ENCODE measurements around the gene UST.

DNA sequence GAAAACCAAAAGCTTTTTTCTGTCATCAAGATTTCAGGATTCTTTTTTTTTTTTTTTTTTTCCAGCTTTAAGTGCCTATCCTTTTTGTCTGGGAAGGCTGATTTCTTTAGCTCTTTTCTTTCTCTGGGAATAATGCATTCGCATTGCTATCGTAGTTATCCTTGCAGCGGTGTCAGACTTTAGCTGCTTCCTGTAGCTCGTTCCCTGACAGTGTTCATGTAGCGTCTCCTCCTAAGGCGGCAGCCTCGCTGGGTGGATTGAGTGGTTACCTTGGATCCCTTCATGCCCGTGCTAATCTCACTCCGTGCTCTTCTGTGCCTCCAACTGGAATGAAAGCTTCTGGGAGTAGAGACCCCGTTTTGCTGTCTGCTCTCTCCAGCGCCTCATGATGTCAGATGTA is 43.1 kb downstream of the UST start:
- TF ChIP-seq, protein P1, sequence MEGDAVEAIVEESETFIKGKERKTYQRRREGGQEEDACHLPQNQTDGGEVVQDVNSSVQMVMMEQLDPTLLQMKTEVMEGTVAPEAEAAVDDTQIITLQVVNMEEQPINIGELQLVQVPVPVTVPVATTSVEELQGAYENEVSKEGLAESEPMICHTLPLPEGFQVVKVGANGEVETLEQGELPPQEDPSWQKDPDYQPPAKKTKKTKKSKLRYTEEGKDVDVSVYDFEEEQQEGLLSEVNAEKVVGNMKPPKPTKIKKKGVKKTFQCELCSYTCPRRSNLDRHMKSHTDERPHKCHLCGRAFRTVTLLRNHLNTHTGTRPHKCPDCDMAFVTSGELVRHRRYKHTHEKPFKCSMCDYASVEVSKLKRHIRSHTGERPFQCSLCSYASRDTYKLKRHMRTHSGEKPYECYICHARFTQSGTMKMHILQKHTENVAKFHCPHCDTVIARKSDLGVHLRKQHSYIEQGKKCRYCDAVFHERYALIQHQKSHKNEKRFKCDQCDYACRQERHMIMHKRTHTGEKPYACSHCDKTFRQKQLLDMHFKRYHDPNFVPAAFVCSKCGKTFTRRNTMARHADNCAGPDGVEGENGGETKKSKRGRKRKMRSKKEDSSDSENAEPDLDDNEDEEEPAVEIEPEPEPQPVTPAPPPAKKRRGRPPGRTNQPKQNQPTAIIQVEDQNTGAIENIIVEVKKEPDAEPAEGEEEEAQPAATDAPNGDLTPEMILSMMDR (conservative IDR thresholded peaks at IDR 0.05; ENCODE audit: low read length): no peak
- TF ChIP-seq EZH2phosphoT487 (IDR thresholded peaks at IDR 0.05; ENCODE audit: borderline replicate concordance): no peak

Measured in Loucy (cell line).